Measurements from ENCODE around the gene FBXO34. TPM values are rescaled to one million over a fixed set of nuclear protein-coding genes. Genes with fewer than 3 reads are reported as not detected.

FBXO34 gene
- total RNA-seq, 1 donor, result 19.7 TPM

GRCh38 chr14:55248411-55248810 lies 22.8 kb upstream of the FBXO34 start:
- no peak for DNase-seq (ENCODE audit: low read depth)
- H3K4me3 ChIP-seq (ENCODE audit: low read depth, low read length), result no peak overlapping the region

GRCh38 chr14:55249423-55249822 lies 21.8 kb upstream of the FBXO34 start:
- no peak for TF ChIP-seq CTCF (IDR thresholded peaks at IDR 0.05; ENCODE audit: insufficient read depth, low read length)
- peak; percentile 64 for DNase-seq (ENCODE audit: low read depth)
- no peak overlapping the region for H3K4me3 ChIP-seq (ENCODE audit: low read depth, low read length)

More at GRCh38 chr14:55248411-55248810, 22.8 kb upstream of the FBXO34 start:
- TF ChIP-seq CTCF (IDR thresholded peaks at IDR 0.05; ENCODE audit: insufficient read depth, low read length), result no peak

GRCh38 chr14:55253276-55253675 lies 17.9 kb upstream of the FBXO34 start:
- no peak for TF ChIP-seq CTCF (IDR thresholded peaks at IDR 0.05; ENCODE audit: insufficient read depth, low read length)
- no peak overlapping the region for H3K4me3 ChIP-seq (ENCODE audit: low read depth, low read length)
- DNase-seq (ENCODE audit: low read depth), result no peak

GRCh38 chr14:55254581-55254980 lies 16.6 kb upstream of the FBXO34 start:
- H3K4me3 ChIP-seq (ENCODE audit: low read depth, low read length), result no peak overlapping the region
- DNase-seq (ENCODE audit: low read depth), result no peak
- no peak for TF ChIP-seq CTCF (IDR thresholded peaks at IDR 0.05; ENCODE audit: insufficient read depth, low read length)

- no peak overlapping the region for H3K4me3 ChIP-seq (ENCODE audit: low read depth, low read length)
- DNase-seq (ENCODE audit: low read depth), result no peak
- no peak for TF ChIP-seq CTCF (IDR thresholded peaks at IDR 0.05; ENCODE audit: insufficient read depth, low read length)
These were observed 15.2 kb upstream of the FBXO34 start for GRCh38 chr14:55255979-55256378.

- TF ChIP-seq CTCF (IDR thresholded peaks at IDR 0.05; ENCODE audit: insufficient read depth, low read length), result no peak
- H3K4me3 ChIP-seq (ENCODE audit: low read depth, low read length), result no peak overlapping the region
- DNase-seq (ENCODE audit: low read depth), result no peak
These were observed 14.6 kb upstream of the FBXO34 start for GRCh38 chr14:55256586-55256985.

- H3K4me3 ChIP-seq (ENCODE audit: low read depth, low read length), result no peak overlapping the region
- no peak for TF ChIP-seq CTCF (IDR thresholded peaks at IDR 0.05; ENCODE audit: insufficient read depth, low read length)
- no peak for DNase-seq (ENCODE audit: low read depth)
These were observed 6.0 kb upstream of the FBXO34 start for GRCh38 chr14:55265197-55265596.

All from fibroblast of the aortic adventitia (primary cell).